ENCODE data around the gene QRFPR.

GRCh38 chr4:121421594-121421993, 40.8 kb upstream of the QRFPR start:
- TF ChIP-seq, protein P1, sequence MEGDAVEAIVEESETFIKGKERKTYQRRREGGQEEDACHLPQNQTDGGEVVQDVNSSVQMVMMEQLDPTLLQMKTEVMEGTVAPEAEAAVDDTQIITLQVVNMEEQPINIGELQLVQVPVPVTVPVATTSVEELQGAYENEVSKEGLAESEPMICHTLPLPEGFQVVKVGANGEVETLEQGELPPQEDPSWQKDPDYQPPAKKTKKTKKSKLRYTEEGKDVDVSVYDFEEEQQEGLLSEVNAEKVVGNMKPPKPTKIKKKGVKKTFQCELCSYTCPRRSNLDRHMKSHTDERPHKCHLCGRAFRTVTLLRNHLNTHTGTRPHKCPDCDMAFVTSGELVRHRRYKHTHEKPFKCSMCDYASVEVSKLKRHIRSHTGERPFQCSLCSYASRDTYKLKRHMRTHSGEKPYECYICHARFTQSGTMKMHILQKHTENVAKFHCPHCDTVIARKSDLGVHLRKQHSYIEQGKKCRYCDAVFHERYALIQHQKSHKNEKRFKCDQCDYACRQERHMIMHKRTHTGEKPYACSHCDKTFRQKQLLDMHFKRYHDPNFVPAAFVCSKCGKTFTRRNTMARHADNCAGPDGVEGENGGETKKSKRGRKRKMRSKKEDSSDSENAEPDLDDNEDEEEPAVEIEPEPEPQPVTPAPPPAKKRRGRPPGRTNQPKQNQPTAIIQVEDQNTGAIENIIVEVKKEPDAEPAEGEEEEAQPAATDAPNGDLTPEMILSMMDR (IDR thresholded peaks at IDR 0.05 in 8 of 11, conservative IDR thresholded peaks at IDR 0.05 in 3 of 11): no peak
- no peak for TF ChIP-seq POLR2A (IDR thresholded peaks at IDR 0.05)
- no peak for TF ChIP-seq POLR2AphosphoS5 (IDR thresholded peaks at IDR 0.05)

All from spleen (tissue), 7 donors.